ENCODE data around the gene TRAPPC4.

TRAPPC4 gene

GRCh38 chr11:119024430-119025098, 6.0 kb downstream of the TRAPPC4 start:
- DNase-seq (ENCODE audit: extremely low spot score), result no peak
- TF ChIP-seq ZNF384 (IDR thresholded peaks at IDR 0.05) (no peak), FOXA1 (IDR thresholded peaks at IDR 0.05) (no peak), TARDBP (IDR thresholded peaks at IDR 0.05) (no peak), SP1 (IDR thresholded peaks at IDR 0.05) (no peak), SUZ12 (IDR thresholded peaks at IDR 0.05) (no peak), BHLHE40 (IDR thresholded peaks at IDR 0.05; ENCODE audit: borderline replicate concordance) (no peak), FOXM1 (IDR thresholded peaks at IDR 0.05; ENCODE audit: borderline replicate concordance) (no peak)
- ChIA-PET CTCF (interaction anchor here (1.0 kb wide), 1 partner anchor 299 kb away, joined by 4 read pairs; no protein-coding TSS in a partner anchor), POLR2A (interaction anchor here (1.2 kb wide), 2 partner anchors 10 to 19 kb away, joined by 3 read pairs; no protein-coding TSS in a partner anchor)

DNA sequence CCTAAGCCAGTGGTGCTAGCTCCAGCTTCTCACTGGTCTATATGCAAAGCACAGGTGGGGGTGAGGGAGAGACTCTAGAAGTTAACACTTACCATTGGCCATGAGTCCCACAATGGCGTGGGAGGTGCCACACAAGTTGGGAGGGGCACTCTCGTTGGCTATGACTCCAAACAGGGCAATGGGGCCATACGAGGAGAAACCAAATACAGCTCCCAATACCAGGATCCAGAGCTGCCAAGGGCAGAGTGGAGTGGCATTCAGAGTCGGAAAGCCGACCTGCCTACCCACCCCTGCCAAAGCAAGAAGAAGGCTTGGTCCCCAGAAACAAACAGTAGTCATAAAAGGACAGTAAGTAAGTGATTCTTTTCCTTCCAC, 6.5 kb downstream of the TRAPPC4 start:
- no peak for TF ChIP-seq FOXA1 (IDR thresholded peaks at IDR 0.05)
- no peak for TF ChIP-seq LEF1 (IDR thresholded peaks at IDR 0.05; ENCODE audit: borderline replicate concordance)
- no peak for TF ChIP-seq FOXK2 (IDR thresholded peaks at IDR 0.05)
- no peak for TF ChIP-seq SP1 (IDR thresholded peaks at IDR 0.05)
- TF ChIP-seq, protein P1, sequence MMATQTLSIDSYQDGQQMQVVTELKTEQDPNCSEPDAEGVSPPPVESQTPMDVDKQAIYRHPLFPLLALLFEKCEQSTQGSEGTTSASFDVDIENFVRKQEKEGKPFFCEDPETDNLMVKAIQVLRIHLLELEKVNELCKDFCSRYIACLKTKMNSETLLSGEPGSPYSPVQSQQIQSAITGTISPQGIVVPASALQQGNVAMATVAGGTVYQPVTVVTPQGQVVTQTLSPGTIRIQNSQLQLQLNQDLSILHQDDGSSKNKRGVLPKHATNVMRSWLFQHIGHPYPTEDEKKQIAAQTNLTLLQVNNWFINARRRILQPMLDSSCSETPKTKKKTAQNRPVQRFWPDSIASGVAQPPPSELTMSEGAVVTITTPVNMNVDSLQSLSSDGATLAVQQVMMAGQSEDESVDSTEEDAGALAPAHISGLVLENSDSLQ (IDR thresholded peaks at IDR 0.05), result no peak
- TF ChIP-seq ARNT (IDR thresholded peaks at IDR 0.05), result no peak
- TF ChIP-seq TARDBP (IDR thresholded peaks at IDR 0.05), result no peak
- TF ChIP-seq ELF4 (IDR thresholded peaks at IDR 0.05), result no peak
- TF ChIP-seq SUZ12 (IDR thresholded peaks at IDR 0.05), result no peak
- TF ChIP-seq FOXM1 (IDR thresholded peaks at IDR 0.05; ENCODE audit: borderline replicate concordance), result no peak
- no peak for TF ChIP-seq ZNF384 (IDR thresholded peaks at IDR 0.05)
- CTCF ChIA-PET, result interaction anchor here (1.0 kb wide), 1 partner anchor 298 kb away, joined by 4 read pairs; no protein-coding TSS in a partner anchor
- POLR2A ChIA-PET, result no interaction called here
- DNase-seq (ENCODE audit: extremely low spot score), result no peak

- no peak for DNase-seq (ENCODE audit: extremely low spot score)
- no peak for TF ChIP-seq SP1 (IDR thresholded peaks at IDR 0.05)
- no peak for TF ChIP-seq BHLHE40 (IDR thresholded peaks at IDR 0.05; ENCODE audit: borderline replicate concordance)
- CTCF ChIA-PET, result interaction anchor here (1.0 kb wide), 1 partner anchor 298 kb away, joined by 4 read pairs; no protein-coding TSS in a partner anchor
- POLR2A ChIA-PET, result no interaction called here
Observed at GRCh38 chr11:119025541-119025940, 7.0 kb downstream of the TRAPPC4 start.

- no peak for TF ChIP-seq SUZ12 (IDR thresholded peaks at IDR 0.05)
- ChIA-PET CTCF (no interaction called here), POLR2A (no interaction called here)
- no peak for DNase-seq (ENCODE audit: extremely low spot score)
Observed at GRCh38 chr11:119025978-119026766, 7.6 kb downstream of the TRAPPC4 start.

GRCh38 chr11:119026970-119027369, 8.4 kb downstream of the TRAPPC4 start:
- CTCF ChIA-PET, result no interaction called here
- TF ChIP-seq, protein P1 (IDR thresholded peaks at IDR 0.05), result no peak
- TF ChIP-seq SUZ12 (IDR thresholded peaks at IDR 0.05) (no peak), FOXA1 (IDR thresholded peaks at IDR 0.05) (no peak), FOXK2 (IDR thresholded peaks at IDR 0.05) (no peak), SP1 (IDR thresholded peaks at IDR 0.05) (no peak), FOXM1 (IDR thresholded peaks at IDR 0.05; ENCODE audit: borderline replicate concordance) (no peak), HDGF (IDR thresholded peaks at IDR 0.05; ENCODE audit: borderline replicate concordance) (no peak), TARDBP (IDR thresholded peaks at IDR 0.05) (no peak), BHLHE40 (IDR thresholded peaks at IDR 0.05; ENCODE audit: borderline replicate concordance) (no peak), ELF4 (IDR thresholded peaks at IDR 0.05) (no peak), ZNF384 (IDR thresholded peaks at IDR 0.05) (no peak), NFRKB (IDR thresholded peaks at IDR 0.05) (no peak)
- no peak for DNase-seq (ENCODE audit: extremely low spot score)
- POLR2A ChIA-PET, result no interaction called here

DNA sequence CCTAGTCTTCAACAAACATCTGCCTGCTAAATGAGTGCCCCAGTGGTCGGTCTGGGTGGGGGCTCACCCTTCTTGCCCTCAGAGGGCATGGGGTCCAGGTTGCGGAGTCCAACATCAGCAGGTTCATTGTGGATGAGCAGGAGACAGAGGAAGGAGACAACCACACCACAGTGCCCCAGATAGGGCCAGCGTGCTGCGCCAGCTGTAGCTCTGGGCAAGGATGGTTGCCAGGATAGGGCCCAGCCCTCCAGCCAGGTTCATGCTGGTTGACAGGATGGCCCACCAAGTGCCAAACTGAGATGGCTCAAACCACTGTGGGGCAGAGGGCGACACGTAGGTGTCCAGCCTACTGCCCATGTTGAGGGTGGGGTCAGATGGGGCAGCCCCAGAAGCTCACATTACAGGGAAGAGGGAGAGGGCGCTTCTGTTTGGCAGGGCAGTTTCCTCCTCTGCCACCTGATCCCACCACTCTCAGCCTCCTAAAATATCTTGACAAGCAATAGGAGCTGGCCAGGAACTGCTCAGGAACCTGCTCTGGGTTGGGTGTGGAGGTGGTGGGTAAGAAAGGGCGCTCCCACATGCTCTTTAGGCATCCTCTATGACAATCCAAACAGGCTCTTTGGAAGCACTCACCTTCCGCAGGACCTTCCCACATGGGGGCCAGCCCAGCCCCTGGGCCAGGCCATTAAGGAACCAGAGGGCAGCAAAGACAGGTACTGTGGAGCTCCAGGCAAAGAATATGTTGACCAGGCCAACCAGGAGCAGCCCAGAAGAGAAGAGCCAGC, 9.2 kb downstream of the TRAPPC4 start:
- ChIA-PET POLR2A (no interaction called here), CTCF (no interaction called here)
- DNase-seq (ENCODE audit: extremely low spot score), result no peak
- no peak for TF ChIP-seq L3MBTL2 (conservative IDR thresholded peaks at IDR 0.05)
- no peak for TF ChIP-seq LEF1 (IDR thresholded peaks at IDR 0.05; ENCODE audit: borderline replicate concordance)
- TF ChIP-seq FOXK2 (IDR thresholded peaks at IDR 0.05), result no peak
- TF ChIP-seq, protein P1 (IDR thresholded peaks at IDR 0.05), result no peak
- no peak for TF ChIP-seq TARDBP (IDR thresholded peaks at IDR 0.05)
- TF ChIP-seq ELF4 (IDR thresholded peaks at IDR 0.05), result no peak
- TF ChIP-seq NFRKB (IDR thresholded peaks at IDR 0.05), result no peak
- no peak for TF ChIP-seq CTBP1 (IDR thresholded peaks at IDR 0.05; ENCODE audit: borderline replicate concordance)
- TF ChIP-seq HDGF (IDR thresholded peaks at IDR 0.05; ENCODE audit: borderline replicate concordance), result no peak
- TF ChIP-seq ARNT (IDR thresholded peaks at IDR 0.05), result no peak
- TF ChIP-seq FOXA1 (IDR thresholded peaks at IDR 0.05), result no peak
- TF ChIP-seq FOXM1 (IDR thresholded peaks at IDR 0.05; ENCODE audit: borderline replicate concordance), result no peak
- no peak for TF ChIP-seq SUZ12 (IDR thresholded peaks at IDR 0.05)
- TF ChIP-seq BHLHE40 (IDR thresholded peaks at IDR 0.05; ENCODE audit: borderline replicate concordance), result no peak
- TF ChIP-seq ZNF384 (IDR thresholded peaks at IDR 0.05), result no peak
